GM18868 (cell line): Measurements from ENCODE around the gene CACNA1G.

Experiments
- ATAC-seq: cut with Tn5 transposase; IDR thresholded peaks from one replicate; pipeline ENCODE4 v1.9.1; 2021; ENCODE audit warnings: mild to moderate bottlenecking, moderate library complexity; ENCODE audit not compliant: unreplicated experiment

The CACNA1G gene

DNA sequence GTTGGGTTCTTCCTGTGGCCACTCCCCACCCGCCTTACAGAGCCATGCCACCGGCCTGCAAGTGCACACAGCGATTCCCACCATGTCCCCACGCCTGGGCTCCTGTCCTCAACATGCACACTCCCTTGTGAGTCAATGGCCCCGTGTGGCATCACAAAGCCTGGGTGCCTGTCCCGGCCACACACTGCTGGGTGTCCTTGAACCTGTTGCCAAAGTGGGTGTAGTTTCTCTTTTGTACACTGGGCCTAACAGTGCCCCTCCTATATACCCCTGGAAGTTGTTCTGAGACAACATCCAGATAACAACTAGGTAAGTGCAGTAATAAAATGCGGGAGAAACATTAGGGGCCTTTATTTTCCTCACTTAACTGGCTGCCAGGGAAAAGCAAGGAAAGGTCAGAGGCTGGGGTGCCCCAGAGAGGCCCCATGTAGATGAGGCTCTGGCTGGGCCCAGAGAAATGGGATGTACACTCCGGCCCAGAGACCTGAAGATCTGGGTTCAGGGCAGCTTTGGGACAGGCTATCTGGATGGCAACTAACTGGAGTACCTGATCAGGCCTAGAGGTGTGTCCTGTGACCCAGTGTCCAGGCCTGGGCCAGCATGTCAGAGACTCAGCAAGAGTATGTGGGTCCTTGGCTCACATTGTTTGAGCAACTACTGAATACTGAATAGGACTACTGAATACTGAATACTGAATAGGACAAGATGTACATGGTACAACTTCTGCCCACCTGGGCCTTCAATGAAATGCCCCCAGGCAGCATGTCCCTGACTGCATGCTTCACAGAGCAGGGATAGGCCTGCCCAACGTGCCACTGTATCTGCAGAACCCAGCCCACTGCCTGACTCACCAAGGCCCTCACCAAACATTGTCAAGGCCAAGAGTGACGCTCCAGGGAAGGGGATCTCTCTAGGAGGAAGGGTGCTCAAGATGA lies 82.5 kb downstream of the CACNA1G start:
- ATAC-seq, result no peak

DNA sequence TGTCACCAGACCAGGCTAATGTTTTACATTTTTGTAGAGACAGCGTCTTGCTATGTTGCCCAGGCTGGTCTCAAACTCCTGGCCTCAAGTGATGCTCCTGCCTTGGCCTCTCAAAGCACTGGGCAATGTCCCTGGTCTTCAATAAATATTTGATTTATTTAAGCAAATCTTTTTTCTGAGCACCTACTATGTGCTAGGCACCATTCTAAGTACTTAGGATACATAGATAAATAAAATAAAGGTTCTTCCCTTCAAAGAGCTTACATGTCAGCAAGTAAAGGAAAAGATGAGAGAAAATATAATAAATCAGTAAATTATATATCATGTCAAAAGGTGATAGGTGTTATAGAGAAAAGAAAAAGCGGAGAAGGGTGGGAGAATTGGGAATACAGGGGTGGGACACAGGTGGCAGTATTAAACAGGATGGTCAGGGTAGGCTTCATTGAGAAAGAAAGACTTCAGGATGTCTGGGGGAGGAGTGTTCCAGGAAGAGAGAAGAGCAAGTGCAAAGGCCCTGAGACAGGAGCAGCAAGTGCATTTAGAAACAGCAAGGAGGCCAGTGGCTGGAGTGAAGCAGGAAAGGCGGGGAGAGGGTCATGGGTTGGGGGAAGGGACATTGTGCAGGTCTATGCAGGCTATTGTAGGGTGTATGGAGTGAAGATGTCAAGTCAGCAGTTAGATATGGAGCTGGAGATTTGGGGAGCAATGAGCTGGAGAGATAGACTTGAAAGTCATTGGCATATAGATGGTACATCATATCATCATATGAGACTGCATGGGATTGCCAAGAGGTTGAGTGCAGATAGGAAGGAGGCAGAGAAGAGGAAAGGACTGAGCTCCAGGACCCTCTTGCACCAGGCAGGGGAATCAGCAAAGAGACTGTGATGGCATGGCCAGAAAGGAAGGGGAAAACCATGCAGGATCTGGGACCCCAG lies 85.5 kb downstream of the CACNA1G start:
- ATAC-seq, result no peak

DNA sequence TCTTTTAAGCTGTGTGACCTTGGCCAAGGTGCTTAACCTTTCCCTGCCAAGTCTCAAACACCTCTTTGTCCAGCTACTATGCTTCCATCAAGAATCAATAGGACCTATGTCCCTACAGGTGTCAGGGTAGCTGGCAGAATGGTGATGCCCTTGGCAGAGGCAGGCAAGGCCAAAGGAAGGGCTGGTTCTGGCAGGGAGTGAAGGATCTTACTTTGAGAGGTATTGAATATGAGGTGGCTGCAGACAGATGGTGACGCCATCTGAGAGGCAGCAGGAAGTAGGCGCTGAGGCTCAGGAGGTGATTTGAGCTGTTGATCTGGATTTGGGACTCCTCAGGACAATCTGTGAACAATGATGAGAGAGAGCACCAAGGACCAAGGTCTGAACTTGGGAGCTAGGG lies 86.7 kb downstream of the CACNA1G start:
- ATAC-seq, result no peak

DNA sequence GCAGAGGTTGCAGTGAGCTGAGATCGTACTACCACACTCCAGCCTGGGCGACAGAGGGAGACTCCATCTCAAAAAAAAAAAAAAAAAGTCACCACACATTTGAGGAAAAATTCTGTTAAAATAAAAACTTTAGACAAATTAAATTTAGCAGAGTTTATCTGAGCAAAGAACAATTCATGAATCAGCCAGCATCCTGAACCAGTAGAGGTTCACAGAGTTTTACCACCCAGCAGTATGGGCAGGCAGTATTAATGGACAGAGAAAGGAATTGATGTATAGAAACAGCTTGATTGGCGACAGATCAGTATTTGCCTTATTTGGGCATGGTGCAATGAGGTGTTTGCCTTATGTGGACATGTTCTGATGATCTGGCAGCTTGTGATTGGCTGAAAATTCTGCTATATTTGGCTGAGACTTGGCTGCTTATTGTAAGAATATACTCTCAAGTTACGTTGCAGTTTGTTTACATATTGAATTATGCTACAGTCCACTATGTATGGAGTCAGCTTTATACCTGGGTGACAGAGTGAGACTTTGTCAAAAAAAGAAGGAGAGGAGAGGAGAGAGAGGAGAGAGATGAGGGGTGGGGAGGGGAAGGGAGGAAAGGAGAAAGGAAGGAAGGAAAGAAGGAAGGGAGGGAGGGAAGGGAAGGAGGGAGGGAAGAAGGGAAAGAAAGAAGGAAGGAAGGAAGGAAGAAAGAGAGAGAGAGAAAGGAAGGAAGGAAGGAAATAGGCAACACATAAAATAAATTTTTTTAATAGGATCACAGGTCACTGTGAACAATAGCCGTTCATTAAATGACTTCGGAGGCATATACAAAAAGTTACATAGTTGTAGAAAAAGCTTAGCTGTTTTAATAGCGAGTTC lies 88.8 kb downstream of the CACNA1G start:
- no peak for ATAC-seq

DNA sequence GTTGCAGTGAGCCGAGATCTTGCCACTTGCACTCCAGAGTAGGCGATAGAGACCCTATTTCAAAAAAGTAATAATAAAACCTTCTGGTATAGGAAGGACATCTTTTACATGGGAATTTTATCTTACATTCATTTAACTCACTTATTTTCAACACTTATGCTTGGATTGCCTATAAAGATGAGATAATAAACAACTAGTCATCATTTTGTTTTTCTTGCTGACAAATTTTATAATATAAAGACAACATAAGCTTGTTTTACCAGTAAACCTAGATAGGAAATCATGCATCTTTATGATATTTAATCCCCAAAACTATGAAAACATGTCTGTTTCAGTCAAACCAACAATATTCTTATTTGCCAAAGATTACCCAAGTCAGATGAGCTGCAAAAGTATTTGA lies 91.1 kb downstream of the CACNA1G start:
- no peak for ATAC-seq

DNA sequence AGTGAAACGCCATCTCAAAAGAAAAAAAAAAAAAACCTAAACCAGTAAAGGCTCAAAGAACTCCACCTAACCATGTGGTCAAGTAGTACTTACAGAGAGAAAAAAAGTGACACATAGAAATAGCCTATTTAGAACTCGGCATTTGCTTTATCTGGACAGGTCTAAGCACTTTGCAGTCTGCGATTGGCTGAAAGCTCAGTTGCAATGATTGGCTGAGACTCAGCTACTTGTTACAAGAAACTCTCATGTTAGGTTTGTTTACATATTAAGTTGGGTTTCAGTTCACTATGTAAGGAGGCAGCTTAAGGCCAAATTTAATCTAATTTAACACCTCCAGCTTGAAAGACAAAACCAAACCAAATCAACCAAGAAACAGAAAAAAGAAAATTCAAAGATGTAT lies 93.2 kb downstream of the CACNA1G start:
- ATAC-seq, result no peak

DNA sequence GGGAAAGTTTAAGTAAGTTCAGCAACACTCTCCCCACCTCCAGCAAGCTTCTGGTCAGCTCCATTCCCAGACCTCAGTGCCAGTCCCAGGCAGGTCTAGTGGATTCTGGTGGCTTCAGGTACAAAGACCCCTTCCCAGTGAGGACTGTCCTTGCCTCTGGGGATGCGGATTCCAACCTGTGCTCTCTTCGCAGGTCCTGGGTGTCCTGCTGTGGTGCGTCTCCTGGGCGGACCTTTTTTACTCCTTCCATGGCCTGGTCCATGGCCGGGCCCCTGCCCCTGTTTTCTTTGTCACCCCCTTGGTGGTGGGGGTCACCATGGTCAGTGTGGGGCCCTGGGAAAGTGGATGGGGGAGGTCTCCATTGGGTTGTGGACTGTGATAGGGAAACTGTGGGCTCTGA lies 96.0 kb downstream of the CACNA1G start:
- no peak for ATAC-seq

DNA sequence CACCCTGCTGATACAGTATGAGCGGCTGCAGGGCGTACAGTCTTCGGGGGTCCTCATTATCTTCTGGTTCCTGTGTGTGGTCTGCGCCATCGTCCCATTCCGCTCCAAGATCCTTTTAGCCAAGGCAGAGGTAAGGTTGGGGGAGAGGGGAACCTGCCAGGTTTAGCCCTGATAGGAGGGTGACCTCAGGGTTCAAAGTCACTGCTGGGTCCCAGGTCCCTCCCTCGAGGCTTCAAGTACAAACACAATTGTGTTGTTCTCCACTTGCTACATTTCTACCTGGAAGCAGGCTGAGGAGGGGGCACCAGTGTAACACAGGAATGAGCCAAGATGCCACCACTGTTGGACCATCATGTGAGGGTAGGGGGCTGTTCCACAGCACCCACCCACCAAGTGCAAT lies 96.5 kb downstream of the CACNA1G start:
- ATAC-seq, result no peak

DNA sequence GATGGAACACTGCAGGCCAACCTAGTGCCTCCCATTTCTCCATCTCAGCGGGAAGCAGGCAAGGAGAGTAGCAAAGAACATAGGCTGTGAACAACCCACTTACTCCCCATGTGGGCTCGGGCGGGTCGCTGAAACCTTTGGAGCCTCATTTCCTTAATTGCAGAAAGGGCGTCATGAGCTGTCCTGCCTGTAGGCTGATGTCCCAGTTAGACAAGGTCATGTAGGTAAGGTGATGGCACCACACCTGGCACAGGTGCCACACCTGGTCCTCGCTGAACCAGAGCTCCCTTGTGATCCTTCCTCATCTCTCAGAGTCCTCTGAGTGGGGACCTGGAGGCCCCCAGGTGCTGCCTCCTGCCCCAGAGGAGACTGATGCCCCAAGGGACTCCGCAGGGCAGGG lies 97.1 kb downstream of the CACNA1G start:
- no peak for ATAC-seq

DNA sequence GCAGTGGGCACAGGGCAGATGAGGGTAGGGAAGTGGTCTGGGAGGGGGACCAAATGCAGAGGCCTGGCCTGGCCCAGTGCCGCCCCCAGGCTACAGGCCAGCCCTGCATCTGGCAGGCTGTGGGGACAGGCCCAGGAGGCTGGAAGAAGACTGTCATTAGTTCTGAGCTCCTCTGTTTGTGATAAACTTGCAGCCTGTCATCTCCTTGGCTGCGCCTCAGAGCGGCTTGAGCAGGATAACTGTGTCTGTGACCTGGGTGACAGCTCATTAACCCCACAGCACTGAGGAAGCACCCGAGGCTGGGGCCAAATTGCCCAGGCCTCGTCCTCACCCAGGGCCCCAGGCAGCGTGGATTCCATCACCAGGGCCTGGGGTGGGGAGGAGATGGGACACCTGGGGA lies 98.1 kb downstream of the CACNA1G start:
- no peak for ATAC-seq

DNA sequence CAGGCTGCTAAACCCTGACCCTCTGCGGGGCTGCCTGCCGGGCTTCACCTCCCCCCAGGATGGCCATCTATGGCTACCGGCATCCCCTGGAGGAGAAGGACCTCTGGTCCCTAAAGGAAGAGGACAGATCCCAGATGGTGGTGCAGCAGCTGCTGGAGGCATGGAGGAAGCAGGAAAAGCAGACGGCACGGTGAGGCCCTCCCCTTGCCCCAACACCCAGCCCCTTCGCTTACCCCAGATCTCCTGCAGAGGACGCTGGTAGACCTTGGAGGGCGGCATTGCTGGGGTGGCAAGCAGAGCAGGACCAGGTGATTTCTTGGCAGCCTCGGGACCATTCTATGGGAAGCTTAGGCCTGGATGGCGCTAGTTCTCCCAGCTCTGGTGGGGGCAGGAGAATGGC lies 98.7 kb downstream of the CACNA1G start:
- no peak for ATAC-seq

DNA sequence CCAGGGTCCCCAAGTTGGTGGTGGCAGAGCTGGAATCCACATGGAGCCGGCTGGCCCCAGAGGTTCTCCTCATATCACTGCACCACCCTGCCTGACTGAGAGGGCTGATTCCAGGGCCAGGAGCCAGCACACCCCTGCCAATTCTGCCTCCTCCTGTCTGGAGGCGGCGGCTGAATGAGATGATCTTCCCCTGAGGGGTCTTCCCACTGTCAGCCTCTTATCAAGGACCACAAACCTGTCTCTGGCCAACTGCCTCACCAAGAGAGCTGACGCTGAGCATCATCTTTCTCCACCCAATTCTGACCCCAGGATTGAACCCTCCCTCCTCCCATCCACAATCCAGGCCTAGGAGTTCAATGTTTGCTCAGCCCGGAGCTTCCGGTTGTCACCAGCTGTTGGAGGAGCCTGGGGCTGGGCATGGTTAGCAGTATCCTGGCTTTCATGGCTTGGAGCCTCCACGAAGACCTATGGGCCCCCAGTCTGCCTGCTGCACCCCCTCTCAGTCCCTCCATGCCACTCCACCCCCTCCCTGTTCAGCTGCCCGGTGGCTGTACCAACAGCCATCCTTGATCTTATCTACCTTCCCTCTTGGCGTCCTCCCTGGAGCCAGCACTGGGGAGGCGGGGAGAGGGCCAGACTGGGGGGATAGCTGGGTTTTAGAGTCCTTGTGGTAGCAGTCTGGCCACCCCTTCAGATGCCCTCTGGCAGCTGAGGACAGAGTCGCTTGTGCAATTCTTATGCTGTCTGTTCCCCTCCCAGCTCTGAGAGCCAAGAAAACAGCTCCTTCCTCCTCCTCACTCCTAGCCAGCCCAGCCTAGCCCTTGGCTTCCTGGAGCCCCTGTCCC lies 99.7 kb downstream of the CACNA1G start:
- no peak for ATAC-seq

DNA sequence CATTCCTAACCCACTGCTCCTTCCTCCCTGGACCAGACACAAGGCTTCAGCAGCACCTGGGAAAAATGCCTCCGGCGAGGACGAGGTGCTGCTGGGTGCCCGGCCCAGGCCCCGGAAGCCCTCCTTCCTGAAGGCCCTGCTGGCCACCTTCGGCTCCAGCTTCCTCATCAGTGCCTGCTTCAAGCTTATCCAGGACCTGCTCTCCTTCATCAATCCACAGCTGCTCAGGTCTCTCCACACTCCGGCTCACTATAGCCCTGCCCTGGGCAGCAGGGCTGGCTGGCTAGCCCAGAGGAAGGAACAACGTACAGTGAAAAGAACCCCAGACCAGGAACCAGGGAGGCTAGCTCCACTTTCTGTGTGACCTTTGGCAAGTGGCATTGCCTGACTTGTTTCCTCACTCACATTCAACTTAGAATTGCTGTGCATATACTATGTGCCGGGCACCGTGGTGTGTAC lies 100.4 kb downstream of the CACNA1G start:
- no peak for ATAC-seq

DNA sequence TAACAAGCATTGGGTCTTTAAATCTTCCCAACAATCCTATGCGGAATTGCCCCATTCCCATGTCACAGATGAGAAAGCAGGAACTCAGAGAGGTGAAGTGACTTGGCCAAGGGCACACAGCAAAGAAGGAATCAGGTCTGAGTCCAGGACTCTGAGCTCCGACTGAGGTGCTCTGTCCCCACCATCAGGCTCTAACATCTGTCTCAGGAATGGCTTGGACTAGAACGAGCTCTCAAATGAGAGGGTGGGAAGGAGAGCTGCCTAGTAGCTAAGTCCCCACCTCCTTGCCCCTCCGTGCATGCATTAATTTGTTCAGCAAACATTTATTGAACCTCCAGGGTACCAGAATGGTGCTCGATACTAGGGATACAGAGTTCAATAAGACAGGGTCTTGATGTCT lies 100.8 kb downstream of the CACNA1G start:
- ATAC-seq, result no peak

DNA sequence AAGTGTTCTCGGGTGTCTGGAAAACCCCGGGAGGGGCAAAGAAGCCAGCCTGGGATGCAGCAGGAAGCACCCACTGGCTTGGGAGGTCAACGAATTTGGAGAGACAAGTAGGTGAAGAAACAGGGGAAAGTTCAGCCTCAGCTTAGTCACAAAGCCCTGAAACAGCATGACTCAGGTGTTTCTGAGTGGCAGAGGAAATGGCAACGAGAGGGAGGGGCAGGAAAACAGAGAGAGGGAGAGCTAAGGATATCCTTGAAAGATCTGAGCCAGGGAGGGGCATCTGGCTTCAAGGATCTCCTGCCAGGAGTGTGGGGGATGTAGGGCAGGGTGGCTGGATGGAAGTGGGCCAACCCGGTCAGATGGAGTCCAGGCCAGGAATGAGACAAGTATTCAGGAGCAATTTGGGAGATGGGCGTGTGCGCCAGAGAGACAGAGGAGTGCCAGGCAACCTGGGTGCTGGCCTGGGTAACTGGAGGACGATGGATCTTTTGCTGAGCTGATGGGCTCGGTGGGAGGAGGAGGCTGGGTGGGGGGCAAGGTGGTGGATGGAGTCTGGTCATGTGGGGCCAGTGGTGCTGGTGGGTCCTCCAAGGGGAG lies 101.4 kb downstream of the CACNA1G start:
- no peak for ATAC-seq

DNA sequence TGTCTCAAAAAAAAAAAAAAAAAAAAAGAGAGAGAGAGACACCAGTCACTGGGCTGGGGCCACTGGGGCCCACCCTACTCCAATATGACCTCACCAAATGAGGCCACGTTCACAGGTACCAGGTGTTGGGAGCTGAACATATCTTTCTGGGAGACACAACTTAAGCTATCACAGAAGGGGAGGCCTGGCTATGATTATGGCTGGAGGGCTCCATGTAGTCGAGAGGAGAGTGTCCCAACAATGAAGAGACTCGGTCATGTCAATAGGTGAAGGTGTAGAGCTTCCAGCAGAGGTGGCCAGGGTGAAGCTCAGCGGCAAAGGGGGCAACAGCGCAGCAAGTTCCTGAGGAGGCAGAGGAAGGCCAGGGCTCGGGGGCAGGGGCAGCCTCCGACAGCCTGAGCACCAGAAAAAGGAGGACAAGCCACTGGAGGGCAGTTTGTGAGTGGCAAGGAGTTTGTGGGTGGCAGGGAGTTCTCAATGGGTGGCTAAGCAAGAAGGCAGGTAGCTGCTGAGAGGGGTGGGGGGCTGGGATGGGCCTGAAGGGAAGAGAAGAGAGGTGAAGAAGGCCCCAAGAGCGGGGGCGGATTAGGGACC lies 102.2 kb downstream of the CACNA1G start:
- ATAC-seq, result no peak

DNA sequence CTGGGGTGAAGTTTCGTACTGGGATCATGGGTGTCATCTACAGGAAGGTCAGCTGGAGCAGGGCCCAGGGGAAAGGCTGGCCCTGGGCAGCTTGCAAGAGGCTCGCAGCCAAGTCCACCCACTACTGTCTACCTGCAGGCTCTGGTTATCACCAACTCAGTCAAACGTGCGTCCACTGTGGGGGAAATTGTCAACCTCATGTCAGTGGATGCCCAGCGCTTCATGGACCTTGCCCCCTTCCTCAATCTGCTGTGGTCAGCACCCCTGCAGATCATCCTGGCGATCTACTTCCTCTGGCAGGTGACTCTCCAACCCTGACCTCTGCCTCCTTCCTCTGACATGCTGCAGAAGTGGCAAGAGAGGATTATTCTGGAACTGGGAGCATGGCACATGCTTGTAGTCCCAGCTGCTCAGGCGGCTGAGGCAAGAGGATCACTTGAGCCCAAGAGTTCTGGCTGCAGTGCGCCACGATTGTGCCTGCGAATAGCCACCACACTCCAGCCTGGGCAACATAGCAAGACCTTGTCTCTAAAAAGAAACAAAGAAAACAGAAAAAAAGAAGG lies 103.4 kb downstream of the CACNA1G start:
- ATAC-seq, result no peak

DNA sequence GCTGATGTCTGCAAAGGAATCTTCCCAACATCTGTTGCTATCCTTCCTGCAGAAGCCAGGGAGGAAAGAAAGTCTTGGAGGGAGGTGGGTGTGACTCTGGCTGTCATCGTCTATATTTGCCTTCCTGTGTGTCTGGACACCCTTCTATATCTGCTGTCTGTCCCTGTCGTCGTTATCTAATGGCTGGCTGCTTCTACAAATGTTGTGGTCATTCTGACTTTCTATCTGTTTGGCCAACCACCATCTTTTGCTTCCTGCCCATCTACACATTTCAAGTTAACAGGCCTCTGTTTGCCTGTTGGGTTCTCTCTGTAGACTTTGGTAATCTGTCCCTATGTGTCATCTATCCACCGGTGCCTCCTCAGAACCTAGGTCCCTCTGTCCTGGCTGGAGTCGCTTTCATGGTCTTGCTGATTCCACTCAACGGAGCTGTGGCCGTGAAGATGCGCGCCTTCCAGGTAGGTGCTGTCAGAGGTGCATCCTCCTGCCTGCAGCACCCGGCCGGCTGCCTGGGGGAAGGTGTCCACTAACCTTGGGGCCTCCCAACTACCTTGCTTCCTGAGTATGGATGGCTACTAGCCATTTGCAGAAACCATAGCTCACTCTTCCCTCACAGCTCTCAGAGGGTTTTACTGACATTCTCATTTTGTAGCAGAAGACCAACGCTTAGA lies 104.4 kb downstream of the CACNA1G start:
- no peak for ATAC-seq
